SK-N-MC (cell line): ENCODE results near the gene ARMH3.

Experiments used
- EZH2 ChIP-seq: fragments of 200-600 bp; sonication (generic); IDR thresholded peaks from one replicate; pipeline ENCODE4 v1.6.1; 2017; ENCODE audit warnings: antibody characterized with exemption
- FOXP2 ChIP-seq: optimal IDR thresholded peaks from 2 replicates; pipeline ENCODE3; 2011; ENCODE audit warnings: mild to moderate bottlenecking, moderate library complexity; ENCODE audit not compliant: insufficient read depth; ENCODE audit errors: extremely low read length, control extremely low read depth
- POLR2AphosphoS5 ChIP-seq: IDR thresholded peaks from 2 replicates; pipeline ENCODE4 v1.6.1; 2012; ENCODE audit warnings: mild to moderate bottlenecking, low read depth, low read length, borderline replicate concordance

DNA sequence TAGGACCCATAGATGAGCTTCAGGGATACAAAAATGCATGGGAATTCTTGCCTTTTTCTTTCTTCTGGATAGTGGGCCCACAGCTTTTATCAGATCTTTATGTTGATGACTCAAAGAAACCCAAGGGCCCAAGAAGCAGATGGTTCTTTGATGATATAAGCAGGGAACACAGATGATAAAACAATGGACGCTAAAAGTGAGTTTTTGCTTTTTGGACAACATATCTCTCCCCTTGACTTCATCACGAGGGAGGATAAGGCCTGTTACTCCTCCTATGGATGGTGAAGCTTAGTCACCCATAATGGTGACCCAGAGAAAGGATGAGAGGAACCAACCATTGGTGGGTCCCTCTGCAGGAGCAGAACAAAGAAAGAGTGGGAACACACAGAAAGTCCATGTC, 231.2 kb downstream of the ARMH3 start:
- TF ChIP-seq POLR2AphosphoS5 (no peak), EZH2 (no peak), FOXP2 (no peak)
